Tibial artery (tissue), 4 donors: Measurements from ENCODE around the gene VEPH1.
"Not testable (repeated sequence)": the region's sequence is repeated elsewhere in the genome, so short reads cannot be mapped to it uniquely, and the experiment has no call there.

Experiments used
- DNase-seq, 2 donors: peaks; one replicate each; pipeline ENCODE4 v3.0.0-alpha.2; 2019
- H3K27ac ChIP-seq, 2 donors: fragments of 200-600 bp; sonication (generic) in 1 of 2; 1 replicate in 1 of 2; 2 replicates in 1 of 2; pipeline ENCODE4 v1.5.1; 2018 to 2019; ENCODE audit warnings: mild to moderate bottlenecking in 1 of 2
- H3K27me3 ChIP-seq, 2 donors: fragments of 200-600 bp; sonication (generic) in 1 of 2; one replicate each; pipeline versions ENCODE4 v1.5.1 to v1.6.0; 2016 to 2019
- H3K36me3 ChIP-seq, 3 donors: fragments of 200-600 bp; sonication (generic) in 2 of 3; one replicate each; pipeline ENCODE4 v1.5.1; 2016 to 2019; ENCODE audit warnings: mild to moderate bottlenecking in 2 of 3
- H3K4me1 ChIP-seq, 4 donors: fragments of 200-600 bp; sonication (generic) in 2 of 4; 1 replicate in 3 of 4; 2 replicates in 1 of 4; pipeline ENCODE4 v1.5.1; 2016 to 2019
- H3K4me3 ChIP-seq, 2 donors: fragments of 200-600 bp; sonication (generic) in 1 of 2; 1 replicate in 1 of 2; 2 replicates in 1 of 2; pipeline ENCODE4 v1.5.1; 2018 to 2019; ENCODE audit warnings: mild to moderate bottlenecking in 2 of 2
- H3K9me3 ChIP-seq, 3 donors: fragments of 200-600 bp; sonication (generic) in 1 of 3; one replicate each; pipeline ENCODE4 v1.5.1; 2016 to 2019
- CTCF ChIP-seq, 2 experiments: fragments of 200-600 bp in 1 of 2; fragments of 450-650 bp in 1 of 2; IDR thresholded peaks; one replicate each; pipeline ENCODE4 v1.5.1; 2017 to 2019; ENCODE audit warnings: antibody characterized with exemption in 2 of 2, mild to moderate bottlenecking in 1 of 2, moderate library complexity in 1 of 2
- intact Hi-C: fragments of 100-400 bp; cut with DNase I; formaldehyde crosslinking; loops from one replicate; pipeline ENCODE4 v1.15.0; 2023; ENCODE audit warnings: low total_unique reads

VEPH1 gene

GRCh38 chr3:157355276-157355675, 147.9 kb downstream of the VEPH1 start:
- Histone ChIP-seq H3K4me1 (no peaks in the 10 kb centered on the region), H3K9me3 (no peaks in the 10 kb centered on the region), H3K27ac (no peak overlapping the region), H3K36me3 (no peaks in the 10 kb centered on the region), H3K4me3 (no peak overlapping the region), H3K27me3 (no peaks in the 10 kb centered on the region)
- intact Hi-C loops: no loop called here
- no peak for TF ChIP-seq CTCF (IDR thresholded peaks at IDR 0.05)
- no peak for DNase-seq

GRCh38 chr3:157354722-157355121, 148.5 kb downstream of the VEPH1 start:
- no peaks in the 10 kb centered on the region for H3K27me3 ChIP-seq
- no peaks in the 10 kb centered on the region for H3K9me3 ChIP-seq
- no peak for DNase-seq
- H3K27ac ChIP-seq: no peak overlapping the region
- no peaks in the 10 kb centered on the region for H3K4me1 ChIP-seq
- no peak overlapping the region for H3K4me3 ChIP-seq
- no peaks in the 10 kb centered on the region for H3K36me3 ChIP-seq
- no peak for TF ChIP-seq CTCF (IDR thresholded peaks at IDR 0.05)
- intact Hi-C loops: no loop called here

GRCh38 chr3:157354254-157354653, 149.0 kb downstream of the VEPH1 start:
- no peak for TF ChIP-seq CTCF (IDR thresholded peaks at IDR 0.05)
- Histone ChIP-seq H3K27ac (no peak overlapping the region), H3K36me3 (no peaks in the 10 kb centered on the region), H3K4me1 (no peaks in the 10 kb centered on the region), H3K27me3 (no peaks in the 10 kb centered on the region), H3K4me3 (no peak overlapping the region), H3K9me3 (no peaks in the 10 kb centered on the region)
- DNase-seq: no peak
- intact Hi-C loops: no loop called here

GRCh38 chr3:157353652-157354051, 149.6 kb downstream of the VEPH1 start:
- TF ChIP-seq CTCF (IDR thresholded peaks at IDR 0.05): no peak
- Histone ChIP-seq H3K36me3 (no peaks in the 10 kb centered on the region), H3K4me3 (no peak overlapping the region), H3K27me3 (no peaks in the 10 kb centered on the region), H3K4me1 (no peaks in the 10 kb centered on the region), H3K9me3 (peaks cover 0 to 3% (median 0%) of the 10 kb centered on the region in 3 donors), H3K27ac (no peak overlapping the region)
- intact Hi-C loops: no loop called here
- DNase-seq: no peak

GRCh38 chr3:157351981-157352380, 151.2 kb downstream of the VEPH1 start:
- no peak for DNase-seq
- intact Hi-C loops: no loop called here
- TF ChIP-seq CTCF (IDR thresholded peaks at IDR 0.05): no peak

GRCh38 chr3:157350651-157351050, 152.6 kb downstream of the VEPH1 start:
- intact Hi-C loops, H3K4me1 ChIP-seq, DNase-seq, H3K27ac ChIP-seq, H3K4me3 ChIP-seq, H3K27me3 ChIP-seq, H3K36me3 ChIP-seq: not testable (repeated sequence)
- peaks cover 0 to 11% (median 0%) of the 10 kb centered on the region in 3 donors for H3K9me3 ChIP-seq

More at GRCh38 chr3:157351981-157352380, 151.2 kb downstream of the VEPH1 start:
- Histone ChIP-seq H3K36me3 (no peaks in the 10 kb centered on the region), H3K9me3 (peaks cover 0 to 11% (median 0%) of the 10 kb centered on the region in 3 donors), H3K27ac (no peak overlapping the region), H3K4me1 (no peaks in the 10 kb centered on the region), H3K27me3 (no peaks in the 10 kb centered on the region), H3K4me3 (no peak overlapping the region)

GRCh38 chr3:157348304-157349075, 154.7 kb downstream of the VEPH1 start:
- peaks cover 0 to 11% (median 0%) of the 10 kb centered on the region in 3 donors for H3K9me3 ChIP-seq
- H3K27ac ChIP-seq, H3K4me3 ChIP-seq, DNase-seq, H3K27me3 ChIP-seq, H3K4me1 ChIP-seq, intact Hi-C loops, H3K36me3 ChIP-seq: not testable (repeated sequence)
